ENCODE data around the gene ARHGEF26.

The ARHGEF26 gene

DNA sequence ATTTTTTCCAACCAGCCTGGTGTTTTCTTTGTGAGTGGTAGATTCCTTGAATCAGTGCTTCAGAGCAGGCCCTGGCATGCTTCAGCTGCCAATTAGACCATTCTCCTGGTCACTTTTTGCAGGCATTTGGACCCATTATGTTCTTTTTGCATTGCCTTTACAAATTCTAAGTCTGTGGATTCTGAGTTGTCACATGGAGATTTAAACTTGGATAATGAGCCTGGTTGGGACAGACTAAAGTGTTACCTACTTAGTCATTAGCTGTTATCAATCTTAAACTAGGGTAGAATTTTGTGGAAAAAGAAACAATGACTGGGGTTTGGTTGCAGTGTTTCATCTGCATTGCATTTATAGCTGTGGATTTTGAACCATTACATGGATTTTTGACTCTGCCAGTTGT is 40.6 kb downstream of the ARHGEF26 start:
- DNase-seq (ENCODE audit: low read depth in 2 of 2) = no peak

DNA sequence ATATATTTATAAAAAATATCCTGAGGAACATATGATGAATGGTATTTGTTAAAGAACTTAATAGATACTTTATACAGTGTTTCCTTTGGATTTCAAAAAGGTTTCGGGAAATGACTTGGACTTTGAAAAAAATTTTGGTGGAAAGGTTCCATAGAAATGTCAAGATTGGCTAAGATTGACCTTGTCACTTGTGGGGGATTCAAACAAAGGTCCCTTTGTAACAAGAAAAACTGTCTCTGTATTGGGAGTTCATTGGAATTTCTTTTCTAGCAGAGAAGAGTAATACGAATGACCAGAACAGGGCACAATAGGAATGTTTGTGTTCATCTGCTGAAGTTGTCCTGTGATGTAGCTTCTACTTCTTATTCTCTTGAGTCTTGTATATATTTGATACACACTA is 43.2 kb downstream of the ARHGEF26 start:
- no peak for DNase-seq (ENCODE audit: low read depth in 2 of 2)

DNA sequence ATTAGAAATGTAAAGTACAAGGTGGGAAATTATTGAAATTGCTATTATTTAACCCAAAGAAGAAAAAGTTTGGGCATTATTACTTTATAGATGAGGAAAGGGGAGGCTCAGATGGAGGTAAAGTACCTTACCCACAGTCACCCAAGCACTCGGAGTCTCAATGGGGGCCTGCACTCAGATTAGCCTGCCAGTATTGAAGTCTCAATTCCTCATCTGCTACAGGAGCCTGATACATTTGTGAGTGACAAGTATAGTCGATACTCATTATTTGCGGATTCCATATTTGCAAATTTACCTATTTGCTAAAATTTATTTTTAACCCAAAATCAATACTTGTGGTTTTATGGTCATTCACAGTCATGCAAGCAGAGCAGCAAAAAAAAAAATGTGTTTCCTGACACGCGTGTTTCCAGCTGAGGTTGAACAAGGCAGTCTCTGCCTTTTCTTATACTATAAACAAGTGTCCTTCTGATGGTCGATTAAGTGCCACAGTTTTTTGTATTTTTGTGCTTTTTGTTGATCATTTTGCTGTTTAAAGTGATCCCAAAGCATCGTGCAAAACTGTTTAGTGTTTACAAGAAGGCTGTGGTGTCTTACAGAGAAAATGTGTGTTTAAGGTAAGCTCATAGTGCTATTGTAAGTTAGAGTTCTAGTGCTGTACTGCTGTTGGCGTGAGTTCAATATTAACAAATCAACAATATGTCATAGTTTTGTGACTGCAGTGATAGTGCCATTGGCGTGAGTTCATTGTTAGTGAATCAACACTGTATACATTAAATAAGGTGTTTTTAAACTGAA is 48.0 kb downstream of the ARHGEF26 start:
- no peak for DNase-seq (ENCODE audit: low read depth in 2 of 2)

DNA sequence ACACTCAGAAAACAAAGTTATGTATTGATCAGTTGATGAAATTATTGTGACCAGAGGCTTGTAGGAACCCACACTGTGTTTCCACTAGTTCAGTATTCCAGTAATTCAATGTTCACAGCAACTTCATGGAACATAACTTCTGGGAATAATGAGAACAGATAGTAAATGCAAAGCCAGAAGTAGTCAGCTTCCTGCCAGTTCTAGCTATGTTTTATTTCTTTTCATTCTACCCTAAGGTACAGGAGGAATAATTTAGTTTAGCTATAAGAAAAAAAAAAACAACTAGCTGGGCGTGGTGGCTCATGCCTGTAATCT is 48.6 kb downstream of the ARHGEF26 start:
- no peak for DNase-seq (ENCODE audit: low read depth in 2 of 2)

DNA sequence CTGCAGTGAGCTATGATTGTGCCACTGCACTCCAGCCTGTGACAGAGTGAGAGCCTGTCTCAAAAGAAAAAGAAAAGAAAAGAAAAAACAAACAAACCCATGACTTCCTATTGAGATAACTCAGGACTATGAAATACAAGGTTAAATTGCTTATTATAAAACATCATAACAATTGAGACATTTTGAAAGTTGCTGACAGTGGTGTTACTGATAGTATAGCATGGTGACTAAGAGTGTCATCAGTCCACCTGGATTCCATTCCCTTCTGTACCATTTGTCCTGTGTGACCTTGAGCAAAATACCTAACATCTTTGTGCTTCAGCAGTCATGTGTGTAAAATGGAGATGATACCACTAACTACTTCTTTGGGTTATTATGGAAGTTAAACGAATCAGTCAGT is 49.1 kb downstream of the ARHGEF26 start:
- no peak for DNase-seq (ENCODE audit: low read depth in 2 of 2)

DNA sequence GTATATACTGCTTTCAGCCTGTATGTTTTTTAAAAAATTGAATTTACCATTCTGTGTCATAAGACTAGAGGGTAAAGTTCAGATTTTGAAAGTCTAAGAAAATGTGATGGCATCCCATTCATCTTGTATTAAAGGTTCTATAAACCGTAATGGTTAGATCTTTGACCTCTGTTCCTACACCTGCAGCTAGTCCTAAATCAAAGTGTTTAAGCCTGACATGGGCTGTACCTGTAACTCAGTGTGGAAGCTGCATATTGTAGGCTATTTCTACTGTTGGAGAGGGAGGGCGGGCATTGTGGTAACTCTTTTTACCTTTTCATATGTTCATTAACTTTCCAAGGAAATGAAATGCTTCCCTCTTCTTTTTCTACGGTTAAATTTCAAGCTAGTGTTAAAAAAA is 53.9 kb downstream of the ARHGEF26 start:
- no peak for DNase-seq (ENCODE audit: low read depth in 2 of 2)

DNA sequence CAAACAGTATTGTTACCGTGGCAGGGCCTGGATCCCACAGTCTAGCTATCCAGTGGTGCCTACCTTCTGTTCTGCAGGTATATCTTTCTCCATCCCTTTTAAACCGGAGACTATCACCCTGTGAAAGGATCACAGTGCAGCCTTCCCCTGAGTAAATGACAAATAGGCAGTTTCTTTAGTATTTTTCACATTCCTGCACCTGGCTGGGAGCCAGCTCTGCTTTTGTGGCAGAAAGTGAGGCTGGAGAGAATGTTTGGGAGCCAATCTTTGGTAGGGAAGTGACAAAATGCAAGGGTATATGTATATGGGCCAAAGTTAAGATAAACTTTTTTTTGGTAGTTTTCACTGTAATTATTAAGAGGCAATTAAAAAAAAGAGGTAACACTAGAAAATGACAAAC is 54.8 kb downstream of the ARHGEF26 start:
- no peak for DNase-seq (ENCODE audit: low read depth in 2 of 2)

DNA sequence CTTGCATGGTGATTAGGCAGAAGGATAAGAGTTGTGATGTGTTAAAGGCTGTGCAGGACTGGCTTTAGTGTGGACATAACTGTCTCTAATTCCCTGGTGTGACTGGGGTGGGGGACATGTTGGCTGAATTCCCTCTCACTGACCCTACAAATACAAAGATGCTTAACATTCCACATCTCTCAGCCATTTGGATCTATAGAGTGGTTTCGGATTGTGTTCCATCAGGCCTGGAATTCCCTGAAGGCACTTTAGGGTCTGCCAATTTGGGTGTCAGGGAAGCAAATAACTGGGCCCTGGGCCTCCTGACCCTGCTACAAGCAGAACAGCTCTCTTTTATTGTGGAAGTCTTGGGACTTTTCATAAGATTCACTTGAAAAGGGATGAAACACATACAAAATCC is 56.2 kb downstream of the ARHGEF26 start:
- no peak for DNase-seq (ENCODE audit: low read depth in 2 of 2)

DNA sequence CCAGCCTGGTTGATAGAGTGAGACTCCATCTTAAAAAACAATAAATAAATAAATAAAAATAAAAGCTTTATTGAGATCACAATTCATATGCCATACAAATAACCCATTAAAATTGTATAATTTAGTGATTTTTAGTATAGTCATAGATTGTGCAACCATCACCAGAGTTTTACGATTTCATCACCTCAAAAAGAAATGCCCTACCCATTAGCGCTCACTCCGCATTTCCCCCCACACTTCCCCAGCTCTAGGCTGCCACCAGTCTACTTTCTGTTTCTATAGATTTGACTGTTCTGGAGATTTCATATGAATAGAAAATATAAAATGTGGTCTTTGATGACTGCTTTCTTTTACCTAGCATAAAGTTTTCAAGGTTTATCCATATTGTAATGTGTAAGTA is 57.0 kb downstream of the ARHGEF26 start:
- DNase-seq (ENCODE audit: low read depth in 2 of 2) = no peak

DNA sequence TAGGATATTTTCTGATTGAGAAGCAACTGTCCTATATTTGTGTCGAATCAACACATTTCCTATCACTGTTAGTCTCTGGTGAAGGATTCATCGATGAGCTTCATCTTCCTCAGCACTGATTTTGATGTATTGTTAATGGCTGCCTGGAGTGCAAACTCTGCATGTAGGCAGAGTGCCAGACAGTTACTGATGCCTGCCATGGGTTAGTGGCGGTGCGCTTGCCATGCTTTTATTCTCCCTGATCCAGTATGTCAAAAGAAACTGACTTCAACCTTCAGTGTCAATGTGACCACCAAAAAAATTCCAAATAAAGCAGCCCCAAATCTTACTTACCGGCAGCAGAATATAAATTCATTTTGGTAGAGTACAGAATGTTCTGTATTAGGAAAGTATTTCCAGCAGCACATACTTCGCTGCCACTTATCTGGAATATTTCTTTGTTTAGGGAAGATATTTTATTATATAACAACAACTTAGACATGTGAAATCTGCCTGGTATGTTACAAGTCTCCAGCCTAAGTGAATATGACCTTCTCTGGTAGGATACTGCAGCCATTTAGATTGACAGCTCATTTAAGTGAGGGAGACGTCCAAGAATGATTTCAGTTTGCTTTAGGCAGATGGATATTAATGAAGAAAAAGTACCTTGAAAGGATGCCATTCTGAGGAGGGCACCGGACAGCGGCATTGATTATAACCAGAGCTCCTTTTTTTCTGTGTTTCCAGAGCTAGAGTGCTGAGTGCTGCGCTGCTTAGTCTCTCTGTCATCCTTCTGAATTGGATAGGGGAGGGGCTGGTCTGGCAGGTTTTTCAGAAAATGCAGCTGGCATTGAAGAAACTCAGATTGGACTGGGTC is 59.9 kb downstream of the ARHGEF26 start:
- DNase-seq (ENCODE audit: low read depth in 2 of 2) = no peak

DNA sequence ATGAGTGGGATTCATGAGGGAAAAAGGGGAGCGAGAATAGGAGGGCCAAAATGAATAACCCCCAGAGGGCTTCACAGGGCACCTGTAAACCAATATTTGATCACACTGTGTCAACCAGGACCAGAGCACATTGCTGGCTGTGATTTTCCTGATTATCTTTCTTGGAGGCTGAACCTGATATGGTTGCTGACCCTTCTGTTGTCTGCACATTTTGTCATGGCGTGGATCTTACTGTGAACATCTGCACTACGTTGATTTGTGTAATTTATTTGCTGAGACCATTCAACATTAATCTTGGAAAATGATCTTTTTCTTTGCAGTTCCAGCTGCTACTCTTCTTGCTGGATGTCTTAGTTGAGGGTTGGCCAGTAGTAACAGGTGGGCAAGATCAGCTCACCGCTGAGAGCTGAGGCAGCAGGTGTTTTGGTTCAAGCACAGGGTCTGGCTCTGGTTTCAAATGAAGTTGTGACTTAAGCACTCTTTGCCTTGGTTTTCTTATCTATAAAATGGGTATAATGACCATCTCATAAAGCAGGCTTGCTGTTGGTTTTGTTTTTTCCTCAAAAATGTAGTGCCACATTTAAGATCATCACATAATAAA is 61.2 kb downstream of the ARHGEF26 start:
- DNase-seq (ENCODE audit: low read depth in 2 of 2) = no peak

DNA sequence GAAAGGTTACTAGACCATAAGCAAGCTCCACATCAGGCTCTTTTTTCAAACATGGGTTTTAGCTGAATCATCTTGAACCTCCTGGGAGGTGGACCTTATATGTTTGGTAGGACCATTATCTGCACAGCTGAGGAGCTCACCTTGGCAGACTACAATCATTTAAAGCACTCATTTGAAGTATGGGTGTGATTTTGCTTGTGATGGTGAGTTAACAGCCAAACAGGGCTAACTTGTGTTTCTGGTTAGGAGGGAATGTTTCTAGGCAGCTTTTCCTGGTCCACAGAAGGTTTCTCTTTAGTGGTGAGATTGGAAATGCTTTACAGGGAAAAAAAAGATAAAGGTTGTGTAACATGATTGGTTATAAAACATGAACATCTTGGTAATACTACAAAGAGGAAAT is 61.8 kb downstream of the ARHGEF26 start:
- DNase-seq (ENCODE audit: low read depth in 2 of 2) = no peak

DNA sequence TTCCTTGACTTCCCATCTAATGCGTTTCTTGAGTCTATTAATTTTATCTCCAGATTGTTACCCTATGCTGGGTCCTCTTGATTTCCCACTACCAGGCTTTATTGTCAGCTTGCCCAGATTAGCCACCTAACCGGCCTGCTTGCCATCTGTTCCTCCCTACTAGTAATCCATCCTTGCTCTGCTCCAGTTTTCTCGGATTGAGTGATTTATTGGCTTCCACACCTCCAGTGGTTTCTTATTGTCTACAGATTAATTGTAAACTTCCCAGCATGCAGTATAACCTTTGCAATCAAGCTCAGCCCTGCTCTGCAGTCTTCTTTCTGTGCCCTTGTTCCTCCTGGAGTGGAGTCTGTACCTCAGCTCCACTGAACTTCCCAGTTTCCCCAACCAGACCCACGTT is 63.4 kb downstream of the ARHGEF26 start:
- DNase-seq (ENCODE audit: low read depth in 2 of 2) = no peak

DNA sequence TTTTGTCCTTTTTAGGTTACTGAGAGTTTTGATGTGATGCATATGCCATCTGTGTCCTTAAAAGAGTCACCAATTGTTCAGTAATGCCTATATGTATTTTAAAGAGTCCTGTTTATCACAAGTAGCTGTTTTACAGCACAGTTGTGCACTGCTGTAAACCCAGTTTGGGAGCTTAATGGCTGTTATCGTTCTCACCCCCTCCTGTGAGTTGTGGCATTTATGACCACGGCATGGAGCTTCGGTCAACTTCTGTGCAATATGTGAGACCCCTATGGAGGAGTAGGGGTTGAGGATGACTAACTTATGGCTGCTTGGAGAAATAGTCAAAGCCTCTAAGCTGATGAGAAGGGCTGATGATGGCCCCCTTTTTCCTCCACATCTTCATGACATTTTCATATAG is 67.2 kb downstream of the ARHGEF26 start:
- no peak for DNase-seq (ENCODE audit: low read depth in 2 of 2)

DNA sequence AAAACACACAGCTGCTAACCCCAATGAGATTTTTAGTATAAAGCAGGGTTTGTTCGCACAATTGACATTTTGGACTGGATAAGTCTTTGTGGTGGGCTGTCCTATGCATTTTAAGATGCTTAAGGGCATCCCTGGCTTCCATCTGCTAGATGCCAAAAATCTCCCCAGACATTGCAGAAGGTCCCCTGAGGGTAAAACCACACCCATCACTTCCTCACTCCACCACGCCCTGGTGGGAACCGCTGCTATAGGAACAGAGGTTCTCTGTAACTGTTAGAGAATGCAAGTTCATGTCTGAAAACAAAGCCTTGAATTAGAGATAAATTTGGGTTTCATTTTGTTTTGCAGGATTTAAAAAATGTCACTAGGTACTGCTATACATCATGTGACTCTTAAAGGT is 67.7 kb downstream of the ARHGEF26 start:
- no peak for DNase-seq (ENCODE audit: low read depth in 2 of 2)

DNA sequence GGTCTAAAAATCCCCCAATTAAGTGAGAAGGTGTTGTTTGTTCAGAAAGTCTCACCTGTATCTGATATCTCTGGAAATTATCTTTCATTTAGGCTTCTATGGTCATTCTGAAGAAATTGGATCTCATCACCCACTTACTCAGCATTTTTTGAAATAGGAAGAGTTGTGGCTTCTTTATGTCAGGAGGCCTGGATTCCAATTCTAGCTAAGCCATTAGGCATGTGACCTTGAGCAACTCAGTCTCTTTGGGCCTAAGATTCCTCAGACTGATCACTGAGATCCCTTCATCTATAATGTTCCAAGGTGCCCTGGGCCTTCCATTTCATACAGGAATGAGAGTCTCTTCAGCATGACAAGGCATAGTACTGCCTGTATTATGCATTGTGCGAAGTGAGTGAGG is 70.3 kb downstream of the ARHGEF26 start:
- no peak for DNase-seq (ENCODE audit: low read depth in 2 of 2)

DNA sequence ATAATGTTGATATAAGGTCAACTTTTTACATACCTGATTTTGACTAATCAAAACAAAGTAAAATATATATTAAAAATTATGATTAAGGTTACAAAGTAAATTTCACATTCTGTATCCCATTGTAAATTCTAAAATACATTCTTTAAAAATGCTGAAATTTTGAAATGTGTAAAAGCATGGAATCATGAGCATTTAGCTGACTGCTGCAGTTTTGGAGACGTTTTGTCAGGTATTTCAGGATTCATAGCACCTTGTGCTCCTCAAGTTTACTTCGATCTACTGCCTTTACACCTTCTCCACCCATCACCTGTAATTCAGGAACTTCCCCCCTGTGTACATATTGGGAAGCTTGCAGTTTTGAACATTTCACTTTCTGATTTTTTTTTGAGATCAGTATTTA is 71.0 kb downstream of the ARHGEF26 start:
- no peak for DNase-seq (ENCODE audit: low read depth in 2 of 2)

DNA sequence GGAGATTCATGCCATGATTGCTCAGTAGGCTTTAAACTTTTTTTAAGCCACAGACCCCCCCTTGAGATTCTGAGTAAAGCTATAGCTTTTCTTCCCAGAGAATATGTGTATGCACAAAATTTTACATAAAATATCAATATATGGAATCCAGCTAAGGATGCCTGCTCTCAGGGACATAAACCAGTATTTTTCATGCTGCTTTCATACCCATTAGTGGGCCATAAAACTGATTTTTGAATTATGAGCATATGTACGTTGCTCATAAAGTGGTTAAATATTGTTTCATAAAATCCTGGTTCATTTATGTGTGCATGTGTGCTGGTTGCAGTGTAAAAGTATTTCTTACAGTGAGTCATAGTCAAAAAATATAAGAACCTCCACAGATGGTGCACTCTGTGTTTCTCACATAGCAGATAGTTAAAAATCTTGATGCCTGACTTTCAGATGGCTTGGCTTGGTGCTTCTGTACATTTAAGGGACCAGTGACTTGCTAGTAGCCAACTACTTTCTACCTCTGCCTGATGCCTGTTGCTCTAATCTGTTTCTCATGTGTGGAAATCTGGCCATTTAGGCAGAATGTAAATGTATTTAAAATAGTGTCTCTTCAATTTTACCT is 71.9 kb downstream of the ARHGEF26 start:
- no peak for DNase-seq (ENCODE audit: low read depth in 2 of 2)

DNA sequence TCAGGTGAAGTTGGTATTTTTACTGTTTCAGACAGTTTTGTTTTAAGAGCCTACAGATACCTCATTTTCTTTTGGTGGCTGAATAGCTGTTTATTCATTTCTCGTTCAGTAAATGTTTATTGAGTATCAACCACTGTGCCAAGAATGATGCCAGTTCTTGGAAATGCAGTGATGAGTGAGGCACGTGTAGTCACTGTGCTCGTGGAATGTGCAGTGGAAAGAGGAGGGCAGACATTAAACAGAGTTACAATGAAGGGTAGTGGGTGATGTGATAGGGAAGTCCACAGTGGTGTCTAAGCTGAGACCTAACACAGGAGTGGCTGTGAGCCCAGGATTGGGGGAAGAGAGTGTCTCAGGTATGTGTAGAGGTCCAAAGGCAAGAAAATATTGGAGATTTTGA is 73.7 kb downstream of the ARHGEF26 start:
- no peak for DNase-seq (ENCODE audit: low read depth in 2 of 2)

DNA sequence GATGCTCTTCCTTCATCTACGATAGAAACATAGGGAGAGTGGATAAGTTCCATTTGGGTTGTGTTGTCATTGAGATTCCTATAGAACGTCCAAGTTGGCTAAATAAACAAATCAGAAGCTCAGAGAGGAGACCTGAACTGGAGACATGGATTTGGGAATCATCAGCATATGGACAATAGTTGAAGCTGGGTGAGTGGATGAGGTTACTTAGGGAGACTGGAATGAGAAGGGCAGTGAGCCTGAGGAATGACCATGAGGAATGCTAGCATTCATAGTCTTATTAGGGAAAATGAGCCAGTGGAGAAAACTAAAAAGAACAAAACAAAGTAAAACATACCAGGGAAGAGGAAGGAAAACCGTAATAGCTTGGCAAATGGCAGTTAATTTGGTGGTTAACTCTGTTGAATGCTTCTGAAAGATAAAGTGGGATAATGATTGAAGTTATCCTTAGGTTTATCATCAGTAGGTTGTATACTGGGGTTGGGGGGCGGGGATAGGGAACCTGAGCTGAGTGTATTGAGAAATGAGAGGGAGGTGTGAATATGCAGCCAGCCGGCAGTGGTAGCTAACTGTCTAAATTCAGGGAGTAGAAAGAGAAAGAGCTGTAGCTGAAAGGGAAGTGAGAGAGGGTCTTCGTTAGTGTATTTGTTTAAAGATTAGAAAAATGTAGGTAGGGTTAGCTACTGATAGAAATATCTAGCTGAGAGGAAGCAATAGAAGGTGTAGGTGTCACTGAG is 74.6 kb downstream of the ARHGEF26 start:
- no peak for DNase-seq (ENCODE audit: low read depth in 2 of 2)

DNA sequence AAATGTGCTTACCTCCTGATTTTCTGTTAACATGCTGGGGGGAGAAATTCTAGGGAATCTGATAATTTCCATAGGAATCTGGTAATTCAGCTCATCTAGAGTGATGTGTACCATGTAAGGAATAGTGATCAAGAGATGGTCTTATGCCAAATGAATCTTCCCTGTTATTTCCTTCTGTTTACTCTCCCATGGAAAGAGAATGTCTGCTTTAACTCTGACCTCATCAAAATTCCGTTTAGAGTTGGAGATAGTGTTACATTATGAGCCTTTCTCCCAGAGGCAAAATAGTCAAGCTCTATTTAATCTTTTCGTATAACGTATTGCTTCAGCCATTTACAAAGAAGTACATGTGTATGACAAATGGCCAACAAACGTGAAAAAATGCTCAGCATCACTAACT is 76.6 kb downstream of the ARHGEF26 start:
- no peak for DNase-seq (ENCODE audit: low read depth in 2 of 2)

DNA sequence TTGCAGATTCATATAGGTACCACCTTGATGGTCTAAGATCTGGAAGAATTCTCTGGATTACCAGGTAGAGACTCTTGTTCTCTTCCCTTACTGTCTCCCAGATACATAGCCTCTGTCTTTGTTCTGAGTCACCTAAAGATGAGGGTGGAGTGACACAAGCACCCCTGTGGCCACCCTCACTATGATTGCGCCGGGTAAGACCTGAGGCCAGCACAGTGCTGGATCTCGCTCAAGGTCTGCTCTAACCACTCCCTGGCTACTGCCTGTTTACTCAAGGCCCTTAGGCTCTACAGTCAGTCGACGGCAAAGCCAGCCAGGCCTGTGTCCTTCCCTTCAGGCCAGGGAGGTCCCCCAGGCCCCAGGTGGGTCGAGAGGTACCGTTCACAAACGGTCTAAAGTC is 88.3 kb downstream of the ARHGEF26 start:
- DNase-seq (ENCODE audit: low read depth in 2 of 2) = no peak

All from stimulated activated CD4-positive, alpha-beta T cell treated with anti-CD3 and anti-CD28 coated beads, Interleukin-12 subunit alpha, Interleukin-12 subunit beta, amount 100 ng/mL, for 24 hours (primary cell).